ENCODE measurements around the gene ZNF724.
"Not testable (repeated sequence)": the region's sequence is repeated elsewhere in the genome, so short reads cannot be mapped to it uniquely, and the experiment has no call there.

Gene ZNF724

DNA sequence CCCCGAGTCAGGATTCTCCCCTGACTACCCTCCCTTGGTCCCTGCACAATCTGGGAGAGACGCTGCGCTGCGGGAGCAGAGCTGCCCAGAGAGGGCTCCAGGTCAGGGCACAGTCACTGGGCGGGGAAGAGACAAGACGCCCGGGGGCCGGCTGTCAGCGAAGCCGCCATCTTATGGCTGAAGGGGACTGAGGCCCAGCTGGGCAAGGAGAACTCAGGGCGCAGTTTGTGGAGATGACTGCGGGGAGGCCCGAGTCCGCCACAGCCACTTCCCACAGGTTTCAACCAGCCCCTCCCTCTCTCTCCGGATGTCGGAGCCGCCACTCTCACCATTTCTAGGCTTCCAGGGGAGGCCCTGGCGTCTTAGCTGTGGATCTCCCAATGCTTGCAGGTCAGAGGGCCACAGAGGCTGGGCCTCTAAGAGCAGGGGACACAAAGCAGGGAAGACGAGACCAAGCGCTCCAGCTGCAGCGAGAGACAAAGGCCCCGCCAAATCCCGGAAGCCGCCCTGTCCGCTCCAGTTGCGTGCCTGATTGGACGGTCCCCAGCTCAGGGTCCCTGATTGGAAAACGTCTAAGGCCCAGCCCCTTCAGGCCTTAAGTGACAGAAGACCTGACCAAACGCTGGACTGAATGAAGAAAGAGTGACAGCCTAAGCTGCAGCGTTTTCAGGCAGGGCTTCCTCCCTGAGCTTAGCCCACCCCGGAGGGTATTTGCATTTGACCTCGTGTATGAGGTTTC lies at the start of gene ZNF724:
TSS of gene ZNF724 (minus strand) at position 484 of the 739 bp plus-strand sequence. CDS start at position 332, 152 bp downstream.
- DNase-seq (ENCODE audit: low read depth), result peak; percentile 85

DNA sequence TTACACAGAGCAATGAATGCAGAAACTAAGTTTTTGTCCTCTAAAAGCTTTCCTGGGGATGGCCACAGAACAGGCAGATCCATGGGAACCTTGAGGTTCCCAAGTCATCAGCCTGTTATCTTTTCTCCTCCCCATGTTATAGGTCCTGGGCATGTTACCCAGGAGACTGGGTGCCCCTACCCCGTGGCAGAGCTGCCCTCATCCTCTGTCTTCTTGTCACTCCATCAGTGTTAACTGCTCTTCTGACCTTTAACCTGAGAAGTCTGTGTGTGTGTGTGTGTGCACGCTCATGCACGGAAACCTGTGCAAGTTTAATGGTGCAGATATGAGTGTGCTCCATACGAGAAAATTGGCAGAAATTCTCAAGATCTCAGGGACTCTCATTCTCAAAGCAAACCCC lies 43.9 kb upstream of the ZNF724 start:
- no peak for DNase-seq (ENCODE audit: low read depth)

DNA sequence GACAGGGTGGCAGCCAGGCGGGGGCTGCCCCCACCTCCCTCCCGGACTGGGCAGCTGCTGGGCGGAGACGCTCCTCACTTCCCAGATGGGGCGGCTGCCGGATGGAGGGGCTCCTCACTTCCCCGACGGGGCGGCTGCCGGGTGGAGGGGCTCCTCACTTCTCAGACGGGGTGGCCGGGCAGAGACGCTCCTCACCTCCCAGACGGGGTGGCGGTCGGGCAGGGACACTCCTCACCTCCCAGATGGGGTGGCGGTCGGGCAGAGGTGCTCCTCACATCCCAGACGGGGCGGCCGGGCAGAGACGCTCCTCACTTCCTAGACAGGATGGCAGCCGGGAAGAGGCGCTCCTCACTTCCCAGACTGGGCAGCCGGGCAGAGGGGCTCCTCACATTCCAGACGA lies 39.8 kb upstream of the ZNF724 start:
- not testable (repeated sequence) for DNase-seq (ENCODE audit: low read depth)

DNA sequence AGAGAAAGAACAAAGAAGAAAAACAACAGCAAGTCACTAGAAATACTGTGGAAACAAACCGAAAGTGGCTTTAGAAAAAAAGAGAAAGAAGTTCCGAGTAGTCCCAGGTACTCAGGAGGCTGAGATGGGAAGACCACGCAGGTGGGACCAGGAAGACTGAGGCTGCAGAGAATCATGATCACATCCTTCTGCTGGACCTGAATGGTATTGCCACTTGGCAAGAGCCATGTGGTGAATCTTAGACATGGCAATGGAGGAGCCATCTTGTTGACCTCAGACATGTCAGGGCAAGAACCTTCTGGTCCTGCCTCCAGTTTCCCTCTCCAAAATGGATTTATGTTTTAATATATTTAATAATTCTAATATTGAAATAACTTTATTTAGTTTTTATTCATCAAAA lies 37.4 kb upstream of the ZNF724 start:
- no peak for DNase-seq (ENCODE audit: low read depth)

DNA sequence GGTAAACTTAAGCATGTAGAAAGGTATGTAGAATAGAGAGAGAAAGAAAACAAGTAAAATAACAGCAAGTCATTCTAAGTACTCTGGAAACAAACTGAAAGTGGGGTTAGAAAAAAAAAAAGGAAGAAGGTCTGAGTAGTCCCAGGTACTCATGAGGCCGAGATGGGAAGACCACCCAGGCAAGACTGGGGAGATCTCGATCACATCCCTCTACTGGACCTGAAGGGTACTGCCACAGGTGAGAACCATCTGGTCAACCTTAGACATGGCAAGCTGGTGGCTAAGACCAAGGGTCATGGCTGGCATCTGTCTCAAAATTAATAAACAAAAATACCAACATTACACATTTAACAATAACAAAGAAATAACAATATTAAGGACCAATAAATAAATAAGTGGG lies 36.3 kb upstream of the ZNF724 start:
- no peak for DNase-seq (ENCODE audit: low read depth)

DNA sequence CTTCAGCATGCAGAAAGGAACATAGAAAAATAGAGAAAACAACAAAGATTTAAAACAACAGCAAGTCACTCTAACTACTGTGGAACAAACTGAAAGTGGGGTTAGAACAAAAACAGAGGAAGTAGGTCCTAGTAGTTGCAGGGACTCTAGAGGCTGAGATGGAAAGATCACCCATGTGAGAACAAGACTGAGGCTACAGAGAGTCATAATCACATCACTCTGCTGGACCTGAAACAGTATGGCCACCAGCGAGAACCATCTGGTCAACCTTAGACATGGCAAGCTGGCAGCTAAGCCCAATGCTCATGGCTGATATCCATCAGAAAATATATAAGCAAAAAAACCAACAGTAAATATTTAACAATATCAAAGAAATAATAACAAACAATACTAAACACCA lies 35.8 kb upstream of the ZNF724 start:
- DNase-seq (ENCODE audit: low read depth), result no peak

DNA sequence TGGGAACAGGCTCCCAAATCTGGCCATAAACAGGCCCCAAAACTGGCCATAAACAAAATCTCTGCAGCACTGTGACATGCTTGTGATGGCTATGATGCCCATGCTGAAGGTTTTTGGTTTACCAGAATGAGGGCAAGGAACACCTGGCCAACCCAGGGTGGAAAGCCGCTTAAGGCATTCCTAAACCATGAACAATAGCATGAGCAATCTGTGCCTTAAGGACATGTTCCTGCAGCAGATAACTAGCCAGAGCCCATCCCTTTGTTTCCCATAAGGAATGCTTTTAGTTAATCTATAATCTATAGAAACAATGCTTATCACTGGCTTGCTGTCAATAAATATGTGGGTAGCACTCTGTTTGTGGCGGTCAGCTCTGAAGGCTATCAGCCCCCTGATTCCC lies 35.1 kb upstream of the ZNF724 start:
- DNase-seq (ENCODE audit: low read depth), result not testable (repeated sequence)

DNA sequence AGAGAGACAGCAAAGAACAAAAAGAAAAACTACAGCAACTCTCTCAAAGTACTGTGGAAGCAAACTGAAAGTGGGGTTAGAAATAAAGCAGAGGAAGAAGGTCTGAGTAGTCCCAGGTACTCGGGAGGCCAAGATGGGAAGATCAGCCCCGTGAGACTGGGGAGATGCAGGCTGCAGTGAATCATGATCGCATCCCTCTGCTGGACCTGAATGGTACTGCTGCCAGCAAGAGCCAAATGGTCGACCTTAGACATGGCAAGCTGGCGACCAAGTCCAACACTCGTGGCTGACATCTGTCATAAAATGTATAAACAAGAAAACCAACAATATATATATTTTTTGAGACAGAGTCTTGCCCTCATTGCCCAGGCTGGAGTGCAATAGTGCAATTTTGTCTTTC lies 33.7 kb upstream of the ZNF724 start:
- DNase-seq (ENCODE audit: low read depth), result no peak

DNA sequence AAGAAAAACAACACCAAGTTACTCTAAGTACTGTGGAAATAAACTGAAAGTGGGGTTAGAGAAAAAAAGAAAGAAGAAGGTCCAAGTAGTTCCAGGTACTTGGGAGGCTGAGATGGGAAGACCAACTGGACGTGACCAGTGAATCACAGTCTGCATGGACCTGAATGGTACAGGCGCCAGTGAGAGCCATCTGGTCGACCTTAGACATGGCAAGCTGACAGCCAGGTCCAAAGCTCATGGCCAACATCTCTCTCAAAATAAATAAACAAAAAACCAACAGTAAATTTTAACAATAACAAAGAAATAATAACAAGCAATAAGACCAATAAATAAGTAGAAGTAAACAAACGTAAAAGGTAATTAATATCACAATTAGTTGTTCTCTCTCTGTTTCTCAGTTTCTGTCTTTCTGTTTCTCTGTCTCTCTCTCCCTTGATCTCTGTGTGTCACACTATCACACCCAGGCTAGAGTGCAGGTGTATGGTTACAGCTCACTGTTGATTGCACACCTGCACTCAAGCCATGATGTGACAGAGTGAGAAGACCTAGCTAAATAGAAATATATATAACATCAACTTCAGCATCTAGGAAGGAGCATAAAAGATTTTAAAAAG lies 31.6 kb upstream of the ZNF724 start:
- no peak for DNase-seq (ENCODE audit: low read depth)

DNA sequence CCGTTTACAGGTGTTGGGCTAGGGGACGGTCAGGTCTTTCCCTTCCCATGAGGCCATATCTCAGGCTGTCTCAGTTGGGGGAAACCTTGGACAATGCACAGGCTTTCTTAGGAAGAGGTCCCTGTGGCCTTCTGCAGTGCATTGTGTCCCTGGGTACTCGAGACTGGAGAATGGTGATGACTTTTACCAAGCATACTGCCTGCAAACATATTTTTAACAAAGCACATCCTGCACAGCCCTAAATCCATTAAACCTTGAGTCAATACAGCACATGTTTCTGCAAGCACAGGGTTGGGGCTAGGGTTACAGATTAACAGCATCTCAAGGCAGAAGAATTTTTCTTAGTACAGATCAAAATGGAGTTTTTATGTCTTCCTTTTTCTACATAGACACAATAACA lies 27.9 kb upstream of the ZNF724 start:
- not testable (repeated sequence) for DNase-seq (ENCODE audit: low read depth)

DNA sequence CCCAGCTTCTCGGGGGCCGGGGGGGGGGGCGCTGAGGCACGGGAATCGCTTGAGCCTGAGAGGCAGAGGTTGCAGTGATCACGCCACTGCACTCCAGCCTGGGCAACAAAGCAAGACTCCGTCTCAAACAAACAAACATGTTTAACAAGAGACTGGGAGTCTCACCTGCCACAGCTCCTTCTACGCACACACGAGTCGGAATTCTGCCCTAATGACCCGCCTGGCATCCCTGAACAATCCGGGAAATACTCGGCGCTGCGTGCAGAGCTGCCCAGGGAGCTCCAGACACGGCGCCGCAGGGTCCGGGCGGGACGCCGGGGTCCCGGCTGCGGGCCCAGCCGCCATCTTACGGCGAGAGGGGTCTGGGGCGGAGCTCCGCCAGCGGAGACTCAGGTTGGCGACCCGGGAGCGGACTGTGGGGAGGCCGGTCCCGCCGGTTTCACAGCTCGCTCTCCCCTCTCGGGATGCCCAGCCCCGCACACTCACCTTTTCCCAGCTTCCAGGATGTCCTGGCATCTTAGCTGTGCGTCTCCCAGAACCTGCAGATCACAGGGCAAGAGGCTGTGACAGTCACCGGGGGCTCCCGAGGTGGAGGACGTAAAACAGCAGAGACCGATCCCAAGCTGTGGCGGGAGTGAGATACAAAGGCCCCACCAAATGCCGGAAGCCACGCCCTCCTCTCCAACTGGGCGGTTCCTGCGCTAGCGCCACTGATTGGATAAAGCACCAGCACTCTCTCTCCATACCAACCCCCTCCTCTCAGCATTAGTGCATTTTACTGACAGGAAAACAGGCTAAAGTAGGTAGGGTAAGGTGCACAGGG lies 23.6 kb upstream of the ZNF724 start:
- DNase-seq (ENCODE audit: low read depth), result peak; percentile 56

DNA sequence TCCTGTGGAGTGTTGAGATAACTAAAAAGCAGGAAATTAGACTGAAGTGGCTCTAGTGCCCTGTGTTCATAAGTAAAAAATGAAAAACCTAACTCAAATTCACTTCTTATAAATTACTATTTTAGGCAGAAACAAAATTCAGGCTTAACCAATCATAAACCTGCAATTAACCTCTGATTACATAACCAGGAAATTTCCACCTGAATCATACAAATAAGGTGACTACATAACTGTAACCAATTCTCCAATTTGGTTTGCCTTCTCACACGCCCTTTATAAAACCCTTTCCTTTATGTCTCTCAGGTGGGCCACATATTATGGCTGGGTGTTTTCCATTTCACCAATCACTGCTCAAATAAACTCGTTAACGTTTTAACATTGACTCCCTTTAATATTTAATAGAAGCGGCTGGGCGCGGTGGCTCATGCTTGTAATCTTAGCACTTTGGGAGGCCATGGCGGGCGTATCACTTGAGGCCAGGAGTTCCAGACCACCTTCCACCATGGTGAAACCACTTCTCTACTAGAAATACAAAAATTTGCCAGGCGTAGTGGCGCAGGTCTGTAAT lies 22.9 kb upstream of the ZNF724 start:
- DNase-seq (ENCODE audit: low read depth), result no peak

DNA sequence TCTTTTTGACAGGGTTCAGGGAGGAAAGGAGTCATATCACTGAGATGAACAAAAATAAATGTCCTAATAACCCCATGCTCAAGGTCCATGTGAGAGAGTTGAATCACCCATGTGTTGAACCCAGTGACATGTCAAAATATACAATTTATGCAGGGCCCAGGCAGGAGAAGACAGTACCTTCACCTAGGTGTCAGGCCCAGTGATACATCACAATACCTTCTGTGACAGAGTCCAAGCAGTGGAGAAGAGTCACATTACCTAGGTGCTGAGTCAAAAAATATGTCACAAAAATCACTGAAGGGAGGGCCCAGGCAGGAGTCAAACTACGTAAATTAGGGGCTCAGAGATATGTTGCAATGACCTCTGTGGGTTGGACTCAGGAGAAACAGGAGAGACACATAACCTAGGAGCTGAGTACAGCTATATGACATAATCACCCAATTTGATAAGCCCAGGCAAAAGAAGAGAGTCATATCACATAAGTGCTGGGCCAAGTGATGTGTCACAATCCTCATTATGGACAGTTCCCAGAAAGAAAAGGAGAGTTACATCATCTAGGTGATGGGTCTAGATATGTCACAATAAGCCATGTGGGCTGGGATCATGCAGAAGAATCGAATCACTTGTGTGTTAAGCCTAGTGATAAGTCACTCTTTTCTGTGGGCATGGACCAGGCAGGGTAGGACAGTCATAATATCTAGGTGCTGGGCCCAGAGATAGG lies 13.8 kb upstream of the ZNF724 start:
- no peak for DNase-seq (ENCODE audit: low read depth)

DNA sequence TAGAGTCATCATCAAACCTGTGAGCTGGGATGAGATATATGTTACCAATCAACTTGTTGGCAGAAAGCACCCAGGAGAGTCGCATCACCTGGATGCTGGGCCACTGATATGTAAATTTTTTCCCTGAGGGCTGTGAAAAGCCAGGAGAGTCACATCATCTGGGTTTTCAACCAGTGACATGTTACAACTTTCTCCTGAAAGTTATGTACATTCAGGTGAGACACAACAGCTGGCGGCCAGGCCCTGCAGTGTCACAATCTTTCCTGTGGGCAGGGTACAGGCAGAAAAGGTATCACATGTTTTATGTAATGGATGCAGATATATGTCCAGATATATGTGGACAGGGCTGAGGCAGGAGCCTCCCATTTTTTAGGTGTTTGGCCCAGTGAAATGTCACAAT lies 13.2 kb upstream of the ZNF724 start:
- no peak for DNase-seq (ENCODE audit: low read depth)

DNA sequence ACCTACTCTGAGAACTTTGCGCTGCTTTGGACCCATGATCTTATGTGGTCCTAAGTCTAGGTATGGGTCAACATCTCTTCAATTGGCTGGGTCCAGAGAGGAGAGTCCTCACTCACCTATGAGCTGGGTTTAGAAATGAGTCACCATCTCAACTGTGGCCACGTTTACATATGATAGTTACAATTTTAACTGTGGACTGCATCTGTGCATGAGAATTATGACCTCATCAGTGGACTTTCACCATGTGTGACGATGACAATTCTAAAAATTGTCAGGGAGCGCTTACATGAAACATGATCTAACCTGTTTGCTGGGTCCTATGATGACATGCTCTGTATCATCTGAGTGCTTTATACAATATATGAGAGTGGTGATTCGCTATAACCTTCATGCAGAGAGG lies 12.7 kb upstream of the ZNF724 start:
- DNase-seq (ENCODE audit: low read depth), result no peak

DNA sequence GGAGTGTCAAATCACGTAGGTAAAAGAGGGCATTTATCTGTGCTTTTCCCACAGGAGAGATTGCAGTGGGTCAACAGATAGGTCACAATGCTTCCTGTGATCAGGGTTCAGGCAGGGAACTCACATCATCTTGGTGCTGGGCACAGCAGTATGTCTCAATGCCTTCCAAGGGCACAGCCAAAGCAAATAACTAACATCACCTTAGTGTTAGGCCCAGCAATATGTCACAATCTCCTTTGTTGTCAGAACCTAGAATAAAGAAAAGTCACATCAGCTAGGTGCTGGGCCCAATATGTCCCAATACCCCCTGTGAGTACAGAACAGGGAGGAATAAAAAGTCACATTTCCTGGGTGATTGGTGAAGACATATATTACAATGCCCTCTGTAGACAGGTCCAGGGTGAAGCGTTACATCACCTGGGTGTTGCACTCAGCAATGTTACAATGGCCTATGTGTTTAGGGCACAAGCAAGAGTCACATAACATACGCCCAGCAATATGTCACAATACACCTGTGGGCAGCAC lies 11.4 kb upstream of the ZNF724 start:
- DNase-seq (ENCODE audit: low read depth), result no peak

DNA sequence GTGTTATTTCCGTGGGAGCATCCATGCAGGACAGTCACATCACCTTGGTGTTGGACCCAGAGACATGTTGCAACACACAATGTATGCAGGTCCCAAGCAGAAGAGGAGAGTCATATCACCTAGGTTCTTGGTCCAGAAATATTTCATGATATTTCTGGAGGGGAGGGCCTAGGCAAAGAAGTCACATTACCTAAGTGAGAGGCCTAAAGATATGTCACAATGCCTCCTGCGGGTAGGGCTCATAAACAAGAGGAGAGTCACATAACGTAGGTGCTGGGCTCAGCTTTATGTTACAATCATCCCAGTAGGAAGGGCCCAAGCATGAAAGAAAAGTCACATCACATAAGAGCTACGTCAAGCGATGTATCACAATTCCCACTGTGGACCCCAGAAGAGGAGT lies 10.8 kb upstream of the ZNF724 start:
- DNase-seq (ENCODE audit: low read depth), result no peak

DNA sequence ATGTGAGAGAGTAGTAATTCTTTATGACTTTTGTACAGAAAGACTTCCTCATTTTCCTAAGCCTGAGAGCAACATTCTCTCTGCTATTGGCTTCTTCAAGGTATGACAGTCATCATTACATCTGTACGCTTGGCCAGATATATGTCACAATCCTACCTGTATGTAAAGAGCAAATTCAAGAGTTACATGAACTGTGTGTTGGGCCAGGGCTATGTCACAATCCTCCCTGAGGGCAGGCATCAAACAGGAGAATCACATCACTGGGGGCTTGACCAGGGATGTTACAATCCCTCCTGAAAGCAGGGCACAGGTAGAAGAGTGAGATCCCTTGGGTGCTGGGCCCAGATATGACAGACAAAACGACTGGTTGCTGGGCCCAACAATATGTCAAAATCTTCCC lies 9.8 kb upstream of the ZNF724 start:
- no peak for DNase-seq (ENCODE audit: low read depth)

DNA sequence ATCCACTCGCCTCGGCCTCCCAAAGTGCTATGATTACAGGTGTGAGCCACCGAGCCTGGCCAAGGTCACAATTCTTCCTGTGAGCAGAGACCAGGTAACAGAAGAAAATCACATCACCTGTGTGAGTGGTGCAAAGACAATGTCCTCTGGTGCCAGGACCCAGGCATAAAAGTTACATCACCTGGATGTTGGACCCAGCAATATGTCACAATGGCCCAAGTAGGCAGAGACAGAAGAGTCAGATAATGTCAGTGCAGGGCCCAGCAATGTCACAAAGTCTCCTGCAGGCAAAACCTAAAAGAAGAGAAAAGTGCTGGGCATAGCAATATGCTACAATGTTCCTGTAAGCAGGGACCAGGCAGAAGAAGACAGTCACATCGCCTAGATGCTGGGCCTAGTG lies 5.5 kb upstream of the ZNF724 start:
- no peak for DNase-seq (ENCODE audit: low read depth)

DNA sequence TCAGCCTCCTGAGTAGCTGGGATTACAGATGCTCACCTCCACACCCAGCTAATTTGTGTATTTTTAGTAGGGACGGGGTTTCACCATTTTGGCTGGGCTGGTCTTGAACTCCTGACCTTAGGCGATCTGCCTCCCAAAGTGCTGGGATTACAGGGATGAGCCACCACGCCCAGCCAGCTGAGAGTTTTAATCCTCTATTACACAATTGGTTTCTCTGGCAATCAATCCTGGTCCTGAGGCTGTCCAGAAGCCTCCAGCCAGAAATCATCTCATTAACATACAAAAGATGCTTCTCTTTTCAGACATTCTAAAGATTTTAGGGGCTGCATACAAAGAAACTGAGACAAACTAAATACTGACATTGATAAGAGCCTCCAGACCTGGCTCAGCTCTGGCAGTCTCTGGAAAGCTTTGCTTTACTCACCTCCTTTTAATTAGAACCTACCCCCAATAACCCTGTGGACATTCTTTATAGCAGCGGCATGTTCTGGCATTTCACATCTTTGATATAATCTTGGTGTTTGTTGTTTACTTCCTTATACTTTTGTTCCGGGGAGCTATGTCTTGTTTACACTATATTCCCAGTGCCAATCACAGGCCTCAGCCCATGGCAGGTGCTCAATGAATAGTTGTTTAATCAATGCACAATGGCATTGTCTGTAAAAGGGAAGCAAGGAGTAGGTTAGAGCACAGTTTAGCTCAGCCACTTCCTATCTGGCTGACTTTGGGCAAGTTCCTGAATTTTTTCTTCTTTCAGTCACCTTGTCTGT lies 4.1 kb upstream of the ZNF724 start:
- no peak for DNase-seq (ENCODE audit: low read depth)

DNA sequence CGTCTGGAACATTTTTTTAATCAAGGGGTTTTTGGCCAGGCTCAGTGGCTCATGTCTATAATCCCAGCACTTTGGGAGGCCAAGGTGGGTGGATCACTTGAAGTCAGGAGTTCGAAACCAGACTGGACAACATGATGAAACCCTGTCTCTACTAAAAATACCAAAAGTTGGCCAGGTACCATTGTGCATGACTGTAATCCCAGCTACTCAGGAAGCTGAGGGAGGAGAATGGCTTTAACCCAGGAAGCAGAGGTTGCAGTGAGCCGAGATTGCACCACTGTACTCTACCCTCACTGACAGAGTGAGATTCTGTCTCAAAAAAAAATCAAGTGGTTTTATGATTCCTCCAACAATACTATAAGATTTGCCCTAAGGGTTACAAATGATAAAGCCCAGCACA lies 3.1 kb upstream of the ZNF724 start:
- not testable (repeated sequence) for DNase-seq (ENCODE audit: low read depth)

All from HS-5 (cell line).